GM12892 (cell line): ENCODE results near the gene AKT1S1.

Experiments
- POLR2A ChIP-seq: IDR thresholded peaks from 2 replicates; pipeline ENCODE4 v1.6.1; 2011; ENCODE audit warnings: low read depth, low read length, control low read depth
- POLR2AphosphoS5 ChIP-seq: IDR thresholded peaks from 2 replicates; pipeline ENCODE4 v1.6.1; 2011; ENCODE audit warnings: low read depth, low read length, control low read depth
- TAF1 ChIP-seq: IDR thresholded peaks from 2 replicates; pipeline ENCODE4 v1.6.1; 2011; ENCODE audit warnings: low read depth, mild to moderate bottlenecking, control low read depth, low read length, borderline replicate concordance

- TF ChIP-seq POLR2A (no peak), POLR2AphosphoS5 (no peak), TAF1 (no peak)
Measured at GRCh38 chr19:49833599-49833998, 43.6 kb downstream of the AKT1S1 start.
